Mesothelial cell of epicardium (in vitro differentiated cells): ENCODE data around the gene GSN. TPM values are rescaled to one million over a fixed set of nuclear protein-coding genes. Genes with fewer than 3 reads are reported as not detected.

Source experiments
- DNase-seq, 2 experiments: peaks; one replicate each; pipeline ENCODE4 v3.0.0; 2021; ENCODE audit warnings: low spot score in 2 of 2; ENCODE audit not compliant: unreplicated experiment in 2 of 2
- H3K27ac Mint-ChIP-seq: 2 replicates; pipeline ENCODE4 v1.8.0; 2021; ENCODE audit warnings: mixed read lengths
- H3K27me3 Mint-ChIP-seq: 2 replicates; pipeline ENCODE4 v1.8.0; 2021; ENCODE audit warnings: low read depth, mixed read lengths
- H3K36me3 Mint-ChIP-seq: 2 replicates; pipeline ENCODE4 v1.8.0; 2021; ENCODE audit warnings: mixed read lengths
- H3K4me1 Mint-ChIP-seq: 2 replicates; pipeline ENCODE4 v1.8.0; 2021; ENCODE audit warnings: mixed read lengths
- H3K4me3 Mint-ChIP-seq: 2 replicates; pipeline ENCODE4 v1.8.0; 2021; ENCODE audit warnings: mild to moderate bottlenecking, moderate library complexity, mixed read lengths
- H3K9me3 Mint-ChIP-seq: 2 replicates; pipeline ENCODE4 v1.8.0; 2021; ENCODE audit warnings: mixed read lengths
- CTCF ChIP-seq: fragments of 200-600 bp; sonication (generic); IDR thresholded peaks from one replicate; pipeline ENCODE4 v1.5.0; 2021; ENCODE audit warnings: antibody characterized with exemption; ENCODE audit not compliant: unreplicated experiment
- total RNA-seq: library from RNA; stranded (reverse); gene quantifications from 3 replicates; pipeline ENCODE4 v1.2.1, GENCODE V29; 2021

The GSN gene
- total RNA-seq, 1 donor from 2014 or later, result 114 TPM

- Mint-ChIP-seq H3K4me3 (no peak overlapping the region), H3K4me1 (peaks cover 70% of the 10 kb centered on the region)
Measured at GRCh38 chr9:121365564-121365963, 97.6 kb downstream of the GSN start.

GRCh38 chr9:121366611-121367192 lies 98.7 kb downstream of the GSN start:
- H3K9me3 Mint-ChIP-seq, result no peaks in the 10 kb centered on the region
- H3K4me3 Mint-ChIP-seq, result no peak overlapping the region
- peaks cover 69% of the 10 kb centered on the region for H3K4me1 Mint-ChIP-seq
- no peak for TF ChIP-seq CTCF
- H3K36me3 Mint-ChIP-seq, result no peaks in the 10 kb centered on the region
- peak overlapping the region; percentile 33 for H3K27ac Mint-ChIP-seq
- no peaks in the 10 kb centered on the region for H3K27me3 Mint-ChIP-seq
- no peak for DNase-seq

More at GRCh38 chr9:121365564-121365963, 97.6 kb downstream of the GSN start:
- H3K36me3 Mint-ChIP-seq, result no peaks in the 10 kb centered on the region
- peak overlapping the region; percentile 48 for H3K27ac Mint-ChIP-seq
- H3K27me3 Mint-ChIP-seq, result no peaks in the 10 kb centered on the region
- no peak for TF ChIP-seq CTCF
- no peak for DNase-seq
- no peaks in the 10 kb centered on the region for H3K9me3 Mint-ChIP-seq

- DNase-seq, result no peak
Measured at GRCh38 chr9:121367306-121368137, 99.6 kb downstream of the GSN start.

GRCh38 chr9:121368138-121368522 lies 100.2 kb downstream of the GSN start:
- Mint-ChIP-seq H3K4me1 (peaks cover 73% of the 10 kb centered on the region), H3K9me3 (no peaks in the 10 kb centered on the region), H3K36me3 (no peaks in the 10 kb centered on the region), H3K4me3 (peak overlapping the region; percentile 54), H3K27ac (peak overlapping the region; percentile 87), H3K27me3 (no peaks in the 10 kb centered on the region)
- TF ChIP-seq CTCF, result no peak
- DNase-seq, result no peak

More at GRCh38 chr9:121367306-121368137, 99.6 kb downstream of the GSN start:
- Mint-ChIP-seq H3K9me3 (no peaks in the 10 kb centered on the region), H3K4me1 (peaks cover 73% of the 10 kb centered on the region), H3K4me3 (peak overlapping the region; percentile 54), H3K27ac (peak overlapping the region; percentile 87), H3K27me3 (no peaks in the 10 kb centered on the region), H3K36me3 (no peaks in the 10 kb centered on the region)
- TF ChIP-seq CTCF, result no peak

- no peak for TF ChIP-seq CTCF
- H3K9me3 Mint-ChIP-seq, result no peaks in the 10 kb centered on the region
- peak overlapping the region; percentile 80 for H3K27ac Mint-ChIP-seq
- H3K4me3 Mint-ChIP-seq, result peak overlapping the region; percentile 81
- no peaks in the 10 kb centered on the region for H3K27me3 Mint-ChIP-seq
- no peaks in the 10 kb centered on the region for H3K36me3 Mint-ChIP-seq
- DNase-seq, result no peak
- peaks cover 75% of the 10 kb centered on the region for H3K4me1 Mint-ChIP-seq
Measured at GRCh38 chr9:121368745-121369144, 100.8 kb downstream of the GSN start.
